HG03135 (cell line): ENCODE data around the gene MDGA2.
"Not testable (repeated sequence)": the region's sequence is repeated elsewhere in the genome, so short reads cannot be mapped to it uniquely, and the experiment has no call there.

Experiments used
- ATAC-seq: cut with Tn5 transposase; IDR thresholded peaks from one replicate; pipeline ENCODE4 v1.9.1; 2021; ENCODE audit warnings: mild to moderate bottlenecking, moderate library complexity; ENCODE audit not compliant: unreplicated experiment

Gene MDGA2

GRCh38 chr14:47626151-47627035 is 49.0 kb downstream of the MDGA2 start:
- ATAC-seq: no peak

- not testable (repeated sequence) for ATAC-seq
These were observed 51.3 kb downstream of the MDGA2 start for GRCh38 chr14:47624126-47624525.

GRCh38 chr14:47619392-47619791 is 56.0 kb downstream of the MDGA2 start:
- no peak for ATAC-seq

- no peak for ATAC-seq
These were observed 68.8 kb downstream of the MDGA2 start for GRCh38 chr14:47606566-47606965.

- ATAC-seq: peak; percentile 49
These were observed 78.5 kb downstream of the MDGA2 start for GRCh38 chr14:47596860-47597259.

- peak; percentile 83 for ATAC-seq
These were observed 79.2 kb downstream of the MDGA2 start for GRCh38 chr14:47596232-47596631.

- ATAC-seq: no peak
These were observed 79.9 kb downstream of the MDGA2 start for GRCh38 chr14:47595552-47595951.

GRCh38 chr14:47590767-47591495 is 84.5 kb downstream of the MDGA2 start:
- ATAC-seq: no peak

- no peak for ATAC-seq
These were observed 90.0 kb downstream of the MDGA2 start for GRCh38 chr14:47585447-47585846.

- ATAC-seq: no peak
These were observed 108.1 kb downstream of the MDGA2 start for GRCh38 chr14:47567273-47567672.

- no peak for ATAC-seq
These were observed 117.5 kb downstream of the MDGA2 start for GRCh38 chr14:47557894-47558293.

GRCh38 chr14:47555333-47555732 is 120.1 kb downstream of the MDGA2 start:
- ATAC-seq: no peak

GRCh38 chr14:47549886-47550285 is 125.5 kb downstream of the MDGA2 start:
- ATAC-seq: no peak

GRCh38 chr14:47543459-47543858 is 131.9 kb downstream of the MDGA2 start:
- ATAC-seq: no peak

- no peak for ATAC-seq
These were observed 133.7 kb downstream of the MDGA2 start for GRCh38 chr14:47541662-47542061.

- ATAC-seq: no peak
These were observed 136.4 kb downstream of the MDGA2 start for GRCh38 chr14:47539031-47539461.

GRCh38 chr14:47536341-47536740 is 139.1 kb downstream of the MDGA2 start:
- ATAC-seq: no peak

GRCh38 chr14:47526591-47527244 is 148.7 kb downstream of the MDGA2 start:
- no peak for ATAC-seq

GRCh38 chr14:47524524-47524923 is 150.9 kb downstream of the MDGA2 start:
- no peak for ATAC-seq

GRCh38 chr14:47520382-47520781 is 155.0 kb downstream of the MDGA2 start:
- ATAC-seq: no peak

GRCh38 chr14:47511829-47512228 is 163.6 kb downstream of the MDGA2 start:
- ATAC-seq: no peak
